Pancreas (tissue), 10 donors: ENCODE results near the gene ANKRD29. TPM values are rescaled to one million over a fixed set of nuclear protein-coding genes. Genes with fewer than 3 reads are reported as not detected.

ENCODE experiments used
- ATAC-seq, 4 donors: fragments of 200-7000 bp; cut with Tn5 transposase; one replicate each; pipeline versions ENCODE4 v1.8.0 to v1.9.1; 2020; ENCODE audit warnings: mild to moderate bottlenecking in 4 of 4, moderate library complexity in 4 of 4
- DNase-seq, 6 donors: peaks; one replicate each; pipeline ENCODE4 v3.0.0-alpha.2; 2020
- FAIRE-seq: peaks from 2 replicates; lab custom pipeline; 2012; peaks lifted over from hg19 to GRCh38; lab: Jason Lieb, UNC
- H3K27ac ChIP-seq, 4 donors: fragments of 200-600 bp; sonication (generic); 1 replicate in 3 of 4; 2 replicates in 1 of 4; pipeline versions ENCODE4 v1.5.0 to v1.8.0; 2020
- H3K27me3 ChIP-seq, 4 donors: fragments of 200-600 bp; one replicate each; pipeline ENCODE4 v1.8.0; 2021
- H3K36me3 ChIP-seq, 3 donors: fragments of 200-600 bp; sonication (generic) in 1 of 3; one replicate each; pipeline versions ENCODE4 v1.5.0 to v1.8.0; 2020 to 2021
- H3K4me1 ChIP-seq, 3 donors: fragments of 200-600 bp; one replicate each; pipeline ENCODE4 v1.8.0; 2021
- H3K4me3 ChIP-seq, 4 donors: fragments of 200-600 bp; sonication (generic) in 2 of 4; one replicate each; pipeline versions ENCODE4 v1.5.0 to v1.8.0; 2020 to 2021
- H3K9me3 ChIP-seq, 4 donors: fragments of 200-600 bp; one replicate each; pipeline ENCODE4 v1.8.0; 2021
- CTCF ChIP-seq, 4 donors: fragments of 200-600 bp; sonication (generic) in 3 of 4; IDR thresholded peaks; one replicate each; pipeline versions ENCODE4 v1.5.0 to v1.8.0; 2021; ENCODE audit warnings: antibody characterized with exemption in 4 of 4
- WGBS, 2 donors: extraction: QIAGEN DNeasy Blood & Tissue Kit; methylation state at CpG; one replicate each; pipeline ENCODE4 v1.1.7; 2013; 5-methylcytosine and 5-hydroxymethylcytosine counted together
- intact Hi-C, 3 donors: fragments of 100-400 bp; cut with DNase I; formaldehyde crosslinking; loops; one replicate each; pipeline versions ENCODE4 v1.11.1 to v1.14.2; 2022
- polyA plus RNA-seq, 2 donors: library from polyadenylated mRNA; stranded (reverse); fragments of 200-250 nt; gene quantifications; one replicate each; pipeline ENCODE4 v1.2.3, GENCODE V29; 2013
- total RNA-seq, 6 donors: library from RNA; stranded (reverse); fragmentation: NEBNext Ultra II Directional in 4 of 6; extraction: Animal tissue kit (Norgen Biotek cat#: 25700) in 4 of 6; gene quantifications; one replicate each; pipeline versions ENCODE4 v1.2.1 to v1.2.4, GENCODE V29; 2021 to 2023
- donor health status: healthy with polysubstance abuse.
- donor health status: DM: no; HTN: no; CAD: no; lungs with moderate emphysema.
- donor health status: DM: no; HTN: no; CAD: no.
- donor health status: control.
- donor health status: control.
- donor health status: Bipolar disorder and iron deficiency.
- donor health status: DM: yes; HTN: yes; CAD: no.
- donor health status: DM: no; HTN: no; CAD: no.
- donor health status: DM: no; HTN: no; CAD: no.
- donor health status: DM: yes; HTN: yes; CAD: no.

The ANKRD29 gene
- total and polyA plus RNA-seq, 8 donors = 0.24 to 2.0 (median 0.65) TPM

- 51 to 53% methylated on average over 6 of the region's 6 CpGs for WGBS, 2 donors
- intact Hi-C loops = no loop called here
- FAIRE-seq = no peak
These were observed 2.0 kb upstream of the ANKRD29 start for GRCh38 chr18:23664674-23665073.

GRCh38 chr18:23661735-23662308, 889 bp downstream of the ANKRD29 start:
- no peaks in the 10 kb centered on the region for H3K9me3 ChIP-seq
- no peak for ATAC-seq
- TF ChIP-seq CTCF (IDR thresholded peaks at IDR 0.05) = no peak
- no peak for DNase-seq
- H3K27me3 ChIP-seq = peaks cover 0 to 9% (median 3%) of the 10 kb centered on the region in 4 donors
- H3K36me3 ChIP-seq = no peaks in the 10 kb centered on the region
- intact Hi-C loops = no loop called here
- FAIRE-seq = no peak
- WGBS, 2 donors = 52 to 53% methylated on average over 9 of the region's 9 CpGs
- H3K27ac ChIP-seq = no peak overlapping the region
- no peaks in the 10 kb centered on the region for H3K4me1 ChIP-seq
- H3K4me3 ChIP-seq = peak overlapping the region in 2 of 4 donors; percentile 51 to 54

More at GRCh38 chr18:23664674-23665073, 2.0 kb upstream of the ANKRD29 start:
- peaks cover 0 to 6% (median 2%) of the 10 kb centered on the region in 4 donors for H3K27me3 ChIP-seq
- TF ChIP-seq CTCF (IDR thresholded peaks at IDR 0.05) = no peak
- ATAC-seq (no peak), DNase-seq (no peak)
- H3K36me3 ChIP-seq = no peaks in the 10 kb centered on the region
- H3K4me3 ChIP-seq = no peak overlapping the region
- no peak overlapping the region for H3K27ac ChIP-seq
- H3K4me1 ChIP-seq = no peaks in the 10 kb centered on the region
- no peaks in the 10 kb centered on the region for H3K9me3 ChIP-seq

- DNase-seq (no peak), FAIRE-seq (no peak), ATAC-seq (no peak)
- no peaks in the 10 kb centered on the region for H3K9me3 ChIP-seq
- 75 to 78% methylated on average over 5 of the region's 5 CpGs for WGBS, 2 donors
- intact Hi-C loops = no loop called here
- H3K27me3 ChIP-seq = peaks cover 0 to 9% (median 3%) of the 10 kb centered on the region in 4 donors
- H3K4me3 ChIP-seq = no peak overlapping the region
- no peaks in the 10 kb centered on the region for H3K4me1 ChIP-seq
- H3K36me3 ChIP-seq = no peaks in the 10 kb centered on the region
- no peak overlapping the region for H3K27ac ChIP-seq
- TF ChIP-seq CTCF (IDR thresholded peaks at IDR 0.05) = no peak
These were observed 4.4 kb downstream of the ANKRD29 start for GRCh38 chr18:23658285-23658684.

- Histone ChIP-seq H3K4me1 (peaks cover 0 to 3% (median 0%) of the 10 kb centered on the region in 3 donors), H3K27ac (no peak overlapping the region), H3K27me3 (no peaks in the 10 kb centered on the region), H3K36me3 (no peaks in the 10 kb centered on the region), H3K9me3 (no peaks in the 10 kb centered on the region), H3K4me3 (no peak overlapping the region)
- no peak for TF ChIP-seq CTCF (IDR thresholded peaks at IDR 0.05)
- intact Hi-C loops = no loop called here
- DNase-seq = no peak
- WGBS, 2 donors = 70 to 79% methylated on average over 6 of the region's 6 CpGs
- ATAC-seq = no peak
- FAIRE-seq = no peak
These were observed 10.5 kb downstream of the ANKRD29 start for GRCh38 chr18:23652232-23652631.
